GM12801 (cell line): ENCODE measurements around the gene ZC3H18.

Experiments used
- CTCF ChIP-seq: IDR thresholded peaks from one replicate; pipeline ENCODE4 v1.5.1; 2011; ENCODE audit warnings: control low read depth; ENCODE audit not compliant: insufficient read length; ENCODE audit errors: extremely low read depth

ZC3H18 gene

GRCh38 chr16:88613911-88614817 lies 44.0 kb downstream of the ZC3H18 start:
- no peak for TF ChIP-seq CTCF

GRCh38 chr16:88614818-88615580 lies 44.8 kb downstream of the ZC3H18 start:
- TF ChIP-seq CTCF: no peak

GRCh38 chr16:88616320-88616719 lies 46.1 kb downstream of the ZC3H18 start:
- no peak for TF ChIP-seq CTCF

GRCh38 chr16:88616736-88617135 lies 46.5 kb downstream of the ZC3H18 start:
- TF ChIP-seq CTCF: no peak

- TF ChIP-seq CTCF: no peak
These were observed 47.2 kb downstream of the ZC3H18 start for GRCh38 chr16:88617268-88618031.

GRCh38 chr16:88618182-88618955 lies 48.2 kb downstream of the ZC3H18 start:
- no peak for TF ChIP-seq CTCF
